Measurements from ENCODE around the gene ZFAND2A. TPM values are rescaled to one million over a fixed set of nuclear protein-coding genes. Genes with fewer than 3 reads are reported as not detected.
A peak's percentile ranks its signal among the peaks of the same experiment; 100 is the strongest.
"Not testable (repeated sequence)": the region's sequence is repeated elsewhere in the genome, so short reads cannot be mapped to it uniquely, and the experiment has no call there.

ZFAND2A gene
- total and polyA plus RNA-seq, 8 donors, result 0.89 to 93.6 (median 30.7) TPM

DNA sequence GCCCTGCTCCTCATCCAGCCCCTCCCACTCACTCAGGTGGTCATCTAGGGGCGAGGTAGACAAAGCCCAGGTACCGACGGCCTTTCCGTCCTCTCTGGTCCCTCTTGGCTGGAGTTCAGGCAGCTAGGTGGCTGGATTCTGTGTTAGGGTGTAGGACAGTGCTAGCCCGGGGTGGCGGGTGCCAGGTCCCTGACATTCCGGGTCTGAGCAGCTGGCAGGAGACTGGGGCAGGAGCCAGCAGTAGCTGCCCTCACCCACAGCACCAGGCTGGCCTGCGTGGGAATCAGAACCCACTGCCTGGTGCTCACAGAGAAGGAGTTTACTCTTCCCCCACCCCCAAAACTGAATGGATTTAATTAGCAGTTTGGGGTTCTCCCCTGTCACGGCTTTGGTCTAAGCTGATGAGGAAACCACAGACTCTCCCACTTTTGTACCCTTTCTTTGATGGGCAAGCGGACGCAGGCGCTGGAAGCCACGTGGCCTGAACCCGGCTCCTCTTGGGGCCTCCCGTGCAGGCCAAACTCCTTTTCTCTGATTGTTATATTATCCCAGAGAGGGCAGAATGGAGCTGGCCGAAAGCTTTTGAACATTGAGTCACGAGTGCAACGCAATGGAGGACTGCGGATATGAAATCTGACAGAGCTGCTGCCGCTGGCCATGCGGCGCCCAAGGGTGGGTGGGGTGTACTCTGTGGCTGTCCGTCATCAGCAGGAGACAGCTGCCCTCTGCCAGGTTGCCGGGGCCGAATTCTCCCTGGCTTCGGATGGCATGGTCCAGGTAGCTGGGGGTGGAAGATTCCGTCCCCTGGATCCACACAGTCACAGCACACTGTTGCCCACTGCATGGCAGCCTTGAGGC lies 12.9 kb upstream of the ZFAND2A start:
- WGBS, 5 donors, result 79 to 90% (median 86%) methylated on average over 15 to 27 of the region's 27 CpGs
- TF ChIP-seq POLR2A (IDR thresholded peaks at IDR 0.05), result no peak
- no peak for TF ChIP-seq POLR2AphosphoS5 (IDR thresholded peaks at IDR 0.05)
- TF ChIP-seq, protein P1, sequence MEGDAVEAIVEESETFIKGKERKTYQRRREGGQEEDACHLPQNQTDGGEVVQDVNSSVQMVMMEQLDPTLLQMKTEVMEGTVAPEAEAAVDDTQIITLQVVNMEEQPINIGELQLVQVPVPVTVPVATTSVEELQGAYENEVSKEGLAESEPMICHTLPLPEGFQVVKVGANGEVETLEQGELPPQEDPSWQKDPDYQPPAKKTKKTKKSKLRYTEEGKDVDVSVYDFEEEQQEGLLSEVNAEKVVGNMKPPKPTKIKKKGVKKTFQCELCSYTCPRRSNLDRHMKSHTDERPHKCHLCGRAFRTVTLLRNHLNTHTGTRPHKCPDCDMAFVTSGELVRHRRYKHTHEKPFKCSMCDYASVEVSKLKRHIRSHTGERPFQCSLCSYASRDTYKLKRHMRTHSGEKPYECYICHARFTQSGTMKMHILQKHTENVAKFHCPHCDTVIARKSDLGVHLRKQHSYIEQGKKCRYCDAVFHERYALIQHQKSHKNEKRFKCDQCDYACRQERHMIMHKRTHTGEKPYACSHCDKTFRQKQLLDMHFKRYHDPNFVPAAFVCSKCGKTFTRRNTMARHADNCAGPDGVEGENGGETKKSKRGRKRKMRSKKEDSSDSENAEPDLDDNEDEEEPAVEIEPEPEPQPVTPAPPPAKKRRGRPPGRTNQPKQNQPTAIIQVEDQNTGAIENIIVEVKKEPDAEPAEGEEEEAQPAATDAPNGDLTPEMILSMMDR (IDR thresholded peaks at IDR 0.05), result no peak
- TF ChIP-seq EP300 (IDR thresholded peaks at IDR 0.05), result no peak
- intact Hi-C loops (cut with DNase I; ENCODE audit: low total_unique reads), result no loop called here

DNA sequence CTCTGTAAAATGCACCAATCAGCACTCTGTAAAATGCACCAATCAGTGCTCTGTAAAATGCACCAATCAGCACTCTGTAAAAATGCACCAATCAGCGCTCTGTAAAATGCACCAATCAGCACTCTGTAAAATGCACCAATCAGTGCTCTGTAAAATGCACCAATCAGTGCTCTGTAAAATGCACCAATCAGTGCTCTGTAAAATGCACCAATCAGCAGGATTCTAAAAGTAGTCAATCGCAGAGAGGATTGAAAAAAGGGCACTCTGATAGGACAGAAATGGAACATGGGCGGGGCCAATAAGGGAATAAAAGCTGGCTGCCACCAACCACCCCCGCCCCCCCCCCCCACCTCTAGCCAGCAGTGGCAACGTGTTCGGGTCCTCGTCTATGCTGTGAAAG lies 11.5 kb upstream of the ZFAND2A start:
- H3K9me3 ChIP-seq; H3K27me3 ChIP-seq; intact Hi-C loops (cut with DNase I; ENCODE audit: low total_unique reads); H3K36me3 ChIP-seq; H3K27ac ChIP-seq; H3K4me3 ChIP-seq; DNase-seq: not testable (repeated sequence)
- H3K4me1 ChIP-seq, result peaks cover 9 to 27% (median 19%) of the 10 kb centered on the region in 4 donors
- WGBS, 5 donors, result 37 to 97% (median 69%) methylated on average over 3 to 7 of the region's 7 CpGs

More for the DNA sequence above, 12.9 kb upstream of the ZFAND2A start:
- H3K9me3 ChIP-seq, result no peaks in the 10 kb centered on the region
- H3K36me3 ChIP-seq, result no peaks in the 10 kb centered on the region
- peaks cover 14 to 31% (median 23%) of the 10 kb centered on the region in 4 donors for H3K4me1 ChIP-seq
- H3K27ac ChIP-seq, result no peak overlapping the region
- H3K27me3 ChIP-seq, result peaks cover 0 to 5% (median 0%) of the 10 kb centered on the region in 3 donors
- DNase-seq, result no peak
- no peak overlapping the region for H3K4me3 ChIP-seq

DNA sequence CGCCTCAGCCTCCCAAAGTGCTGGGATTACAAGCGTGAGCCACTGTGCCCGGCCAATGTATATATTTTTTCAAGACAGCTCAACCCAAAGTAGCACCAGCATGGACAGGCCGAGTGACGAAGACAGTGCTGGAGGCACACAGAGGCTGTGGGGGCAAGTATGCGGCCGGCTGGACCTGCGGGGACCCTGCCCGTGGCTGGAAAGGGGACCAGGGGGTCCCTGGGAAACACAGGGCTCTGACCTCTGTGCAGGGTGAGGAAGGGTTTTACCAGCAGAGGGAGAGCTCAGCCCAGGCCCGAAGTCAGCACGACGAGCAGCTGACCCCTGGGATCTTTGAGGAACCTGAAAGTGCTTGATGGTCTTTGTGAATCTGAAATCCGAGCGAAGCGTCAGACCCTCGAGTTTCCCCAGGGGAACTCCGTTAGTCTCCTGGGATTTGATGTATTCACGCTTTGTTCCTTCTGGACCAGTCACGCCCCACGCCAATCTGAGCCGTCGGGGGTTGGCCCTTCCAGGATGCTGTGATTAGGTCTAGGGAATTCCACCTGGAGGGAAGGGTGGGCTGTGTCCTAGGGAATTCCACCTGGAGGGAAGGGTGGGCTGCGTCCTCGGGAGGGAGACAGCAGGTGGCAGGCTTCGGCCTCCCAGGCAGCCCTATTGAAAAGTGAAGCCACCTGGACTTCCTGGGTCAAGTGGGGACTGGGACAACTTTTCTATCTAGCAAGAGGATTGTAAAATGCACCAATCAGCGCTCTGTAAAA lies 10.9 kb upstream of the ZFAND2A start:
- Histone ChIP-seq H3K27me3 (no peaks in the 10 kb centered on the region), H3K27ac (no peak overlapping the region), H3K4me1 (peaks cover 3 to 22% (median 13%) of the 10 kb centered on the region in 4 donors), H3K36me3 (peaks cover 0 to 3% (median 0%) of the 10 kb centered on the region in 4 donors), H3K9me3 (no peaks in the 10 kb centered on the region), H3K4me3 (no peak overlapping the region)
- 81 to 92% (median 83%) methylated on average over 26 of the region's 26 CpGs for WGBS, 5 donors
- no peak for DNase-seq
- intact Hi-C loops (cut with DNase I; ENCODE audit: low total_unique reads), result no loop called here
- TF ChIP-seq POLR2A (IDR thresholded peaks at IDR 0.05) (no peak), POLR2AphosphoS5 (IDR thresholded peaks at IDR 0.05) (no peak), EP300 (IDR thresholded peaks at IDR 0.05) (no peak)
- TF ChIP-seq, protein P1 (IDR thresholded peaks at IDR 0.05), result no peak

DNA sequence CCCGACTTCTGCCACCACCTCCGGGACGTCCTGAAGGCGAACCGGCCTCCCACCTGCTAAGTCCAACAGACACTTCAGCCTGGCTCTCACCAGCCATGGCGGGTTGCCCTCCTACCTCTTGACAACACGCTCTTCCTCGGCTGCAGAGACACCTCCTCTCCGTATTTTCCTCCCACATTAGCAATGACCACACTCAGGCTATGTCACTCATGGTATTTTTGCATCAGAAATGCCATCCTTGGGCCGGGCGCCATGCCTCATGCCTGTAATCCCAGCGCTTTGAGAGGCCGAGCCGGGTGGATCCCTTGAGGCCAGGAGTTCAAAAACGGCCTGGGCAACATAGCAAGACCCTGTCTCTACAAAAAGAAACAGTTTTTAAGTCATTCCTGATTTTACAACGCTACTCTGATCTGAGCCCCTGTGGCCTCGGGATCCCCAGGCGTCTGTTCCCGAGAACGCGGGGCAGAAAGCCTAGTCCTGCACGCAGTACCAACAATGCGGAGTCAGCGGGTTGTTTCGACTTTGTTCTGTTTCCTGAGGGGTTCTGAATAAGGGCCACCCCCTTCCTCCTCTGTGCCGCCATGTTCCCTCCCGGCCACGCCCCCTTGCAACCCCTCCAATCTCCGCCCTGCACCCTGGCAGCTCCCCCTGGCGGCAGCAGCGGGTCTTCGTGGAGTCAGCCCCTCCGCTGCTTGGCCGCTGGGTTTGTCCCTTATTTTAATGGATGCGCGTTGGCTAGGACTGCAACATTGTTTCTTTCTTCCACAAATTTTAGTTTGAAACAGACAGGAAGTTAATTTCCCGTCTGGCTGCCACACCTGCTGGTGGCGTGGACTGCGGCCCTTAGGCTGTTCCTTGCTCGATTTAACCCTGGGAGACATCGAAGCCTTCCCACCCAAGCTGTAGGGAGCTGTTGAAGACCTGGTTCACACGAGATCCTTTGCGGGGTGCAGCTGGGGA lies 9.7 kb upstream of the ZFAND2A start:
- intact Hi-C loops (cut with DNase I; ENCODE audit: low total_unique reads), result no loop called here
- WGBS, 5 donors, result 43 to 52% (median 50%) methylated on average over 42 to 43 of the region's 43 CpGs
- peak; percentile 84 to 94 for DNase-seq
- TF ChIP-seq EP300 (IDR thresholded peaks at IDR 0.05), result no peak
- TF ChIP-seq, protein P1 (IDR thresholded peaks at IDR 0.05), result peak in 5 of 7 experiments; percentile 56 to 83 (median 80)
- no peak for TF ChIP-seq POLR2A (IDR thresholded peaks at IDR 0.05)
- peak in 1 of 3 donors; percentile 58 for TF ChIP-seq POLR2AphosphoS5 (IDR thresholded peaks at IDR 0.05)
- Histone ChIP-seq H3K27me3 (no peaks in the 10 kb centered on the region), H3K4me1 (peaks cover 0 to 18% (median 10%) of the 10 kb centered on the region in 4 donors), H3K4me3 (peak overlapping the region; percentile 43 to 51 (median 48)), H3K27ac (peak overlapping the region in 4 of 5 donors; percentile 27 to 67 (median 52)), H3K36me3 (peaks cover 1 to 15% (median 5%) of the 10 kb centered on the region in 4 donors), H3K9me3 (no peaks in the 10 kb centered on the region)
